ENCODE results near the gene CDH13. TPM values are rescaled to one million over a fixed set of nuclear protein-coding genes. Genes with fewer than 3 reads are reported as not detected.

The CDH13 gene
- total and polyA plus RNA-seq, 3 experiments from 2014 or later = not detected

DNA sequence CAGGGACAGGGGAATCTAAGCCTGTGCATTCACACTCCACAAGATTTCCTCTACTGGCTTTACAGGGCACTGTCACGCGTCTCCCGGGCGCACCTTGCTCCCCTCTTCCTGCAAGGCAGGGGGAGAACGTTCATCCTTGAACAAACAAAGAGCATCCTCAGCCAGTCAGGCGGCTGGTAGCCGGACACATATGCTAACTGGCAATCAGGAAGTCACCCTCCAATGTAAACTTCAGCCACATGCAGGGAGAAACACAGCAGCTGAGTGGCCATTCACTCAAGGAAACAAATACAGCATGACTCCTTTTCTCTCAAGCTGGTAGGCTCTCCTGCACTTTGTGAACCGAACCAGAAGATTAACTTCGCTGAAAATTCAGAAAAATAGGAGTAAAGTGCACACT, 1170.2 kb downstream of the CDH13 start:
- H3K9me3 Mint-ChIP-seq = no peaks in the 10 kb centered on the region
- H3K4me1 ChIP-seq (ENCODE audit: insufficient read depth, low read length) = no peaks in the 10 kb centered on the region
- no peak overlapping the region for H3K4me3 ChIP-seq (ENCODE audit: low read length)
- ChIA-PET POLR2A (no interaction called here), CTCF (no interaction called here)
- no peaks in the 10 kb centered on the region for H3K9me3 ChIP-seq (ENCODE audit: low read length)
- H3K4me1 Mint-ChIP-seq = peaks cover 1 to 6% (median 2%) of the 10 kb centered on the region in 3 donors
- H3K27ac ChIP-seq (ENCODE audit: low read depth, low read length) = no peak overlapping the region
- no peaks in the 10 kb centered on the region for H3K27me3 ChIP-seq (ENCODE audit: insufficient read depth, low read length, poor library complexity, severe bottlenecking)
- DNase-seq = no peak
- no peak overlapping the region for H3K4me3 Mint-ChIP-seq
- no peaks in the 10 kb centered on the region for H3K36me3 ChIP-seq (ENCODE audit: insufficient read depth, low read length)
- H3K36me3 Mint-ChIP-seq = peaks cover 0 to 3% (median 2%) of the 10 kb centered on the region in 3 donors
- peaks cover 28 to 49% of the 10 kb centered on the region in 2 donors for H3K27me3 Mint-ChIP-seq
- no peak overlapping the region for H3K27ac Mint-ChIP-seq

DNA sequence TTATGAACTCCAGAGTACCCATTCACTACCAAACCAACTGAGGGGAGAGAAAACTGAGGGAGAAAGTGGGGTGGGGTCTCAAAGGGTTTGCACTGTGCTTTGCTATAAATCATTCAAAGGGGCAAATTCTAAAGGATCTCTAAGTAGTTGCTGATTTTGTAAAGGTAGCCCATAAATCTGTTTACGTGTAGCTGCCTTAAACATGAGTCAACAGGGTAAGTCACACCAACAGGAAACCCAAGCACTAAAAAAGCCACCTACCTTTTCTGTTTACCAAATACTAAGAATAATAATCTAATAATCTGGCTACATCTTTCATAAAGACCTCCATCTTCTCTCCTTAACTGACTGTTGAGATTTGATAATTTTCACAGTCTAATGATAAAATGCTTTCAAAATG, 1172.6 kb downstream of the CDH13 start:
- H3K9me3 ChIP-seq (ENCODE audit: low read length) = no peaks in the 10 kb centered on the region
- POLR2A ChIA-PET = interaction anchor here (0.5 kb wide), 1 partner anchor 10 kb away, joined by 9 read pairs; no protein-coding TSS in a partner anchor

DNA sequence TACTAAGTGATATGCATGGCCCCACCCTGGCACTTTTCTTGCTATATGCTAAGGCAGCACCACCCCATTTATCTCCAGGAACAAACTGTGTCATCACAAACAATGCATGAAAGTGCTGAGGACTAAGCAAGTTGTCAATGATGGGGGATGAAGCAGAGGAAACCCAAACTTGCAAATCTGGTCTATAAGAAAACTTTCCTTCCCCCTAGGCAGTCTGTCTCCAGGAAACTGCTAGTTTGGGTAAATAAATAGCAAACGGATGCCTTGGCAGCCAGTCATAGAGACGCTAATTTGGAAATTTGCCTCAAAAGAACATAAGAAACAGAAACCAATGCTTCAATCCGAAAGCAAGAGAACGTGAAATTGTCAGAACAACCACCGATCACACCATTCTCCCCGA, 1175.4 kb downstream of the CDH13 start:
- H3K27ac ChIP-seq (ENCODE audit: low read depth, low read length) = no peak overlapping the region
- H3K4me1 ChIP-seq (ENCODE audit: insufficient read depth, low read length) = peaks cover 2% of the 10 kb centered on the region
- no peaks in the 10 kb centered on the region for H3K36me3 ChIP-seq (ENCODE audit: insufficient read depth, low read length)
- no peaks in the 10 kb centered on the region for H3K9me3 Mint-ChIP-seq
- no peak overlapping the region for H3K27ac Mint-ChIP-seq
- no peaks in the 10 kb centered on the region for H3K9me3 ChIP-seq (ENCODE audit: low read length)
- CTCF ChIA-PET = no interaction called here
- no peaks in the 10 kb centered on the region for H3K36me3 Mint-ChIP-seq
- peak overlapping the region in 2 of 7 donors; percentile 49 to 52 for H3K4me3 Mint-ChIP-seq
- H3K4me3 ChIP-seq (ENCODE audit: low read length) = no peak overlapping the region
- POLR2A ChIA-PET = no interaction called here
- H3K4me1 Mint-ChIP-seq = peaks cover 6 to 15% (median 8%) of the 10 kb centered on the region in 3 donors
- peaks cover 13 to 27% of the 10 kb centered on the region in 2 donors for H3K27me3 Mint-ChIP-seq
- DNase-seq = no peak
- no peaks in the 10 kb centered on the region for H3K27me3 ChIP-seq (ENCODE audit: insufficient read depth, low read length, poor library complexity, severe bottlenecking)

More for the DNA sequence above, 1172.6 kb downstream of the CDH13 start:
- H3K36me3 ChIP-seq (ENCODE audit: insufficient read depth, low read length) = no peaks in the 10 kb centered on the region
- H3K4me3 ChIP-seq (ENCODE audit: low read length) = no peak overlapping the region
- H3K27ac ChIP-seq (ENCODE audit: low read depth, low read length) = no peak overlapping the region
- peaks cover 19 to 49% of the 10 kb centered on the region in 2 donors for H3K27me3 Mint-ChIP-seq
- CTCF ChIA-PET = no interaction called here
- H3K4me1 Mint-ChIP-seq = peaks cover 0 to 5% (median 0%) of the 10 kb centered on the region in 3 donors
- no peaks in the 10 kb centered on the region for H3K9me3 Mint-ChIP-seq
- no peak overlapping the region for H3K4me3 Mint-ChIP-seq
- H3K4me1 ChIP-seq (ENCODE audit: insufficient read depth, low read length) = no peaks in the 10 kb centered on the region
- no peak overlapping the region for H3K27ac Mint-ChIP-seq
- no peaks in the 10 kb centered on the region for H3K36me3 Mint-ChIP-seq
- DNase-seq = no peak
- no peaks in the 10 kb centered on the region for H3K27me3 ChIP-seq (ENCODE audit: insufficient read depth, low read length, poor library complexity, severe bottlenecking)

DNA sequence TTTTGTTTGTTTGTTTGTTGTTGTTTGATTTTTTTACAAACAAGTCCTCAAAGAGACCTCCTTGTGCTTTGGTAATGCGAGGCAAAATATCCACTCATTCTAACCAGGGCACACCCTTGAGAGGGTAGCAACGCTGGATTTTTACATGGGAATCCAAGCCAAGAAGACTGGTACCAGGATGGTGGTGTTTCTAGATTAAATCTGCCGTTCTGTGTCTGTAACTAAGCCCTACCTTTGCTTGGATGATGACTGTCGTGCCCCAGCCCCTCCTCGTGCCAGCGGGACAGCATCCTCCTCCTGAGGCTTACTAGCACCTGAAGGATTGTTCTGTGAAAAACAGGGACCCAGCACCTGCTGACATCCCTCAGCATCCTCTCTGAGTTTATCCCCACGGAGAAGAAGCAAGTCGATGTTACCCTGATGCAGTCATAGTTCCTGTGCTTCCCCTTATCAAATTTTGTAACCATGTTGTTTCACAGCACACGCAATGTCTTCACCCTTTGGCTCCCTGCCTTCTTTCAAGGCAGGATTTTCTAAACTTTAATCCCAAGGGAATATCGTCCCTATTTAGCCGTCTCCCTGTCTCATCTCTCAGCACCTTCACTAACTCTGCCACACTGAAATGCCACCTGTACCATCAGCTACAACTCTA, 1175.9 kb downstream of the CDH13 start:
- DNase-seq = no peak
- peaks cover 13 to 24% of the 10 kb centered on the region in 2 donors for H3K27me3 Mint-ChIP-seq
- no peaks in the 10 kb centered on the region for H3K9me3 ChIP-seq (ENCODE audit: low read length)
- no peaks in the 10 kb centered on the region for H3K9me3 Mint-ChIP-seq
- POLR2A ChIA-PET = no interaction called here
- CTCF ChIA-PET = no interaction called here
- H3K4me1 ChIP-seq (ENCODE audit: insufficient read depth, low read length) = peaks cover 6% of the 10 kb centered on the region
- H3K4me3 Mint-ChIP-seq = peak overlapping the region in 2 of 7 donors; percentile 49 to 52
- no peaks in the 10 kb centered on the region for H3K36me3 ChIP-seq (ENCODE audit: insufficient read depth, low read length)
- peaks cover 0 to under 1% (median 0%) of the 10 kb centered on the region in 3 donors for H3K36me3 Mint-ChIP-seq
- peaks cover 9 to 20% (median 11%) of the 10 kb centered on the region in 3 donors for H3K4me1 Mint-ChIP-seq
- no peak overlapping the region for H3K27ac Mint-ChIP-seq
- no peaks in the 10 kb centered on the region for H3K27me3 ChIP-seq (ENCODE audit: insufficient read depth, low read length, poor library complexity, severe bottlenecking)
- no peak overlapping the region for H3K27ac ChIP-seq (ENCODE audit: low read depth, low read length)
- no peak overlapping the region for H3K4me3 ChIP-seq (ENCODE audit: low read length)

DNA sequence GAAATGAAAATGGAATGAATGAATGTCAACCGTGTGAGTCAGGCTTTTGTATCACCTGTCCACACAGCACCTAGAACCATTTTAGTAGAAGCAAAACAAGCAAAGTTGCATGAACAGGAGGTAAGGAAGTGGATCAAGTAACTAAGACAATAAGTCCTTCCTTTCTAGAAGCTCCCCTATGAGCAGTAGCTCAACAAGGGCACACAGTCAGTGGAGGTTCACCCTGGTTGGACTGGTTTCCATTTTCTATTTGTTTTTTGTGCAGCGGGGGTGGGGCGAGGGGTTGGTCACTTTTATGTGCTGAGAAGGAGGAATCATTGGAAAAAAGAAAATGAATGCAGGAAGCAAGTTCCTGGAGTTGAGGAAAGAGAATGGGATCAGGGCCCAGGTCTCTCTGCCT, 1177.0 kb downstream of the CDH13 start:
- Mint-ChIP-seq H3K9me3 (no peaks in the 10 kb centered on the region), H3K4me1 (peaks cover 20 to 30% (median 20%) of the 10 kb centered on the region in 3 donors), H3K36me3 (peaks cover 0 to 9% (median 0%) of the 10 kb centered on the region in 3 donors), H3K27me3 (peaks cover 7 to 17% of the 10 kb centered on the region in 2 donors), H3K27ac (peak overlapping the region in 1 of 8 donors; percentile 4), H3K4me3 (no peak overlapping the region)
- ChIA-PET POLR2A (no interaction called here), CTCF (no interaction called here)
- Histone ChIP-seq H3K36me3 (ENCODE audit: insufficient read depth, low read length) (no peaks in the 10 kb centered on the region), H3K4me3 (ENCODE audit: low read length) (no peak overlapping the region), H3K4me1 (ENCODE audit: insufficient read depth, low read length) (peaks cover 12% of the 10 kb centered on the region), H3K9me3 (ENCODE audit: low read length) (no peaks in the 10 kb centered on the region), H3K27me3 (ENCODE audit: insufficient read depth, low read length, poor library complexity, severe bottlenecking) (no peaks in the 10 kb centered on the region), H3K27ac (ENCODE audit: low read depth, low read length) (no peak overlapping the region)
- no peak for DNase-seq

DNA sequence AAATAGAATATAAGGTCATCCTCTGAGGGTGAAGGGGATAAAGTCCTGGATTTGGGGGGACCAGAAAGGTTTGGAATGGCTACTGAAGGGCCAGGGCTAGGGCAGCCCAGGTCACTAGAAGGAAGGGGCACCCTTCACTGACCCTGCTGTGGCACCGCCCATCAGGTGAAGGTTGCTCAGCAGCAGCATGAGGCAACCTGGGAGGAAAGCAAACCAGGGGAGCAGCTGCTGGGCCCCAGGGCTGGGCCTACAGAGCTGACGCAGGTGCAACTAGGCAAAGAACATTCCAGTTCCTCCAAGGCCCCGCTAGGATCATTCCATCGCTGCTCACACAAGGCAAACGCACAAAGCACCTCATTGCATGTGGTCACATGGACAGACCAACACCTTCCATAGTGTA, 1177.6 kb downstream of the CDH13 start:
- Mint-ChIP-seq H3K4me1 (peaks cover 24 to 36% (median 25%) of the 10 kb centered on the region in 3 donors), H3K4me3 (no peak overlapping the region), H3K27me3 (peaks cover 6 to 15% of the 10 kb centered on the region in 2 donors), H3K36me3 (peaks cover 0 to 13% (median 0%) of the 10 kb centered on the region in 3 donors), H3K27ac (no peak overlapping the region), H3K9me3 (no peaks in the 10 kb centered on the region)
- Histone ChIP-seq H3K9me3 (ENCODE audit: low read length) (no peaks in the 10 kb centered on the region), H3K27me3 (ENCODE audit: insufficient read depth, low read length, poor library complexity, severe bottlenecking) (no peaks in the 10 kb centered on the region), H3K27ac (ENCODE audit: low read depth, low read length) (no peak overlapping the region), H3K36me3 (ENCODE audit: insufficient read depth, low read length) (no peaks in the 10 kb centered on the region), H3K4me1 (ENCODE audit: insufficient read depth, low read length) (peaks cover 16% of the 10 kb centered on the region), H3K4me3 (ENCODE audit: low read length) (no peak overlapping the region)
- no peak for DNase-seq
- ChIA-PET CTCF (no interaction called here), POLR2A (no interaction called here)

DNA sequence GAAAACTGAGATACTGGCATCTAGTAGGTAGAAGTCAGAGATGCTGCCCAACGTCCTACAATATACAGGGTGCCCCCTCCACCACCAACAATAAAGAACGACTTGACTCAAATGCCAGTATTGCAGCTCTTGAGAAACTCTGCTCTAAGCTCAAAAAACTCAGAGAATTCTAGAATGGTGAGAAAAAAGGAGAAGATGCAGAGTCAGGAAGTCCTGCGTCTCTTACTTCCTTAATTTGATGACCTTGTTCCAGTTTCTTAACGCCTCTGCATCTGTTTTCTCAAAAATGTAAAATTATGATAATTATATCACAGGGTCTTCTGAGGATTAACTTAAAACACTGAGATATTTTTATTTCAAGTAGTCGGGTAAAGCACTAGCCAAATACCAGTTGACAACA, 1179.3 kb downstream of the CDH13 start:
- H3K4me3 Mint-ChIP-seq = peak overlapping the region in 3 of 7 donors; percentile 23 to 69 (median 34)
- no peak overlapping the region for H3K27ac ChIP-seq (ENCODE audit: low read depth, low read length)
- H3K4me3 ChIP-seq (ENCODE audit: low read length) = no peak overlapping the region
- DNase-seq = no peak
- no peaks in the 10 kb centered on the region for H3K9me3 Mint-ChIP-seq
- H3K4me1 Mint-ChIP-seq = peaks cover 33 to 51% (median 40%) of the 10 kb centered on the region in 3 donors
- peak overlapping the region in 2 of 8 donors; percentile 6 to 52 for H3K27ac Mint-ChIP-seq
- peaks cover 5% of the 10 kb centered on the region for H3K36me3 ChIP-seq (ENCODE audit: insufficient read depth, low read length)
- H3K9me3 ChIP-seq (ENCODE audit: low read length) = no peaks in the 10 kb centered on the region
- ChIA-PET CTCF (interaction anchor here (0.7 kb wide), 1 partner anchor 20 kb away, joined by 4 read pairs; no protein-coding TSS in a partner anchor), POLR2A (no interaction called here)
- H3K4me1 ChIP-seq (ENCODE audit: insufficient read depth, low read length) = peaks cover 24% of the 10 kb centered on the region
- H3K27me3 Mint-ChIP-seq = peaks cover 1 to 5% of the 10 kb centered on the region in 2 donors
- no peaks in the 10 kb centered on the region for H3K27me3 ChIP-seq (ENCODE audit: insufficient read depth, low read length, poor library complexity, severe bottlenecking)
- H3K36me3 Mint-ChIP-seq = peaks cover 0 to 26% (median 3%) of the 10 kb centered on the region in 3 donors

DNA sequence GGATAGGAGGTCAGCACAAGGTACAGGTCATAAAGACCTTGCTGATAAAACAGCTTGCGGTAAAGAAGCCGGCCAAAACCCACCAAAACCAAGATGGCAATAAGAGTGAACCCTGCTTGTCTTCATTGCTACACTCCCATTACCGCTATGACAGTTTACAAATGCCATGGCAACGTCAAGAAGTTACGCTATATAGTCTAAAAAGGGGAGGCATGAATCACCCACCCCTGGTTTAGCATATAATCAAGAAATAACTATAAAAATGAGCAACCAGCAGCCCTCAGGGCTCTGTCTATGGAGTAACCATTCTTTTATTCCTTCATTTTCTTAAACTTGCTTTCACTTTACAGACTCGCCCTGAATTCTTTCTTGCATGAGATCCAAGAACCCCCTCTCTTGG, 1180.0 kb downstream of the CDH13 start:
- Mint-ChIP-seq H3K27ac (peak overlapping the region in 7 of 8 donors; percentile 56 to 97 (median 83)), H3K4me1 (peaks cover 37 to 57% (median 47%) of the 10 kb centered on the region in 3 donors), H3K4me3 (peak overlapping the region; percentile 68 to 98 (median 96)), H3K27me3 (peaks cover 0 to 1% of the 10 kb centered on the region in 2 donors), H3K36me3 (peaks cover 0 to 33% (median 9%) of the 10 kb centered on the region in 3 donors), H3K9me3 (no peaks in the 10 kb centered on the region)
- H3K27ac ChIP-seq (ENCODE audit: low read depth, low read length) = no peak overlapping the region
- H3K4me1 ChIP-seq (ENCODE audit: insufficient read depth, low read length) = peaks cover 24% of the 10 kb centered on the region
- H3K4me3 ChIP-seq (ENCODE audit: low read length) = no peak overlapping the region
- POLR2A ChIA-PET = no interaction called here
- DNase-seq = no peak
- H3K36me3 ChIP-seq (ENCODE audit: insufficient read depth, low read length) = peaks cover 5% of the 10 kb centered on the region
- H3K9me3 ChIP-seq (ENCODE audit: low read length) = no peaks in the 10 kb centered on the region
- CTCF ChIA-PET = no interaction called here
- no peaks in the 10 kb centered on the region for H3K27me3 ChIP-seq (ENCODE audit: insufficient read depth, low read length, poor library complexity, severe bottlenecking)
